ENCODE measurements around the gene FBXO7. TPM values are rescaled to one million over a fixed set of nuclear protein-coding genes. Genes with fewer than 3 reads are reported as not detected.

The FBXO7 gene
- total RNA-seq, 4 donors from 2014 or later = 74.3 to 91.3 (median 83.3) TPM

DNA sequence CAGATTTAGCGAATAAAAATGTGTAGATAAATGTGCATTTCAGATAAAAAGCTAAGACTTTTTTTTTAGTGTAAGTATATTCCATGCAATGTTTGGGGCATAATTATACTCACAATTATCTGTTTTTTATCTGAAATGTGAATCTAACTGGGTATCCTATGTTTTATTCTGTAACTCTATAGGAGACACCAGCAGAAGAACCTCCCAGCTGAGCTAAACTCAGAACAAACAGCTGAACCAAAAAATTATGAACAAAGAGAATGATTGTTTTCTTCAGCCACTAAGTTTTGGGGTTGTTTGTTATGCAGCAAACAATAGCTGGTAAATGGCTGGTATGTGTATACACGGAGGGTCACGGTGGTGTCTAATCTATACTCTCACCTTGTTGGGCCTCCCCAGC is 42.9 kb downstream of the FBXO7 start:
- no peak for DNase-seq (ENCODE audit: low spot score)
- TF ChIP-seq, protein P1, sequence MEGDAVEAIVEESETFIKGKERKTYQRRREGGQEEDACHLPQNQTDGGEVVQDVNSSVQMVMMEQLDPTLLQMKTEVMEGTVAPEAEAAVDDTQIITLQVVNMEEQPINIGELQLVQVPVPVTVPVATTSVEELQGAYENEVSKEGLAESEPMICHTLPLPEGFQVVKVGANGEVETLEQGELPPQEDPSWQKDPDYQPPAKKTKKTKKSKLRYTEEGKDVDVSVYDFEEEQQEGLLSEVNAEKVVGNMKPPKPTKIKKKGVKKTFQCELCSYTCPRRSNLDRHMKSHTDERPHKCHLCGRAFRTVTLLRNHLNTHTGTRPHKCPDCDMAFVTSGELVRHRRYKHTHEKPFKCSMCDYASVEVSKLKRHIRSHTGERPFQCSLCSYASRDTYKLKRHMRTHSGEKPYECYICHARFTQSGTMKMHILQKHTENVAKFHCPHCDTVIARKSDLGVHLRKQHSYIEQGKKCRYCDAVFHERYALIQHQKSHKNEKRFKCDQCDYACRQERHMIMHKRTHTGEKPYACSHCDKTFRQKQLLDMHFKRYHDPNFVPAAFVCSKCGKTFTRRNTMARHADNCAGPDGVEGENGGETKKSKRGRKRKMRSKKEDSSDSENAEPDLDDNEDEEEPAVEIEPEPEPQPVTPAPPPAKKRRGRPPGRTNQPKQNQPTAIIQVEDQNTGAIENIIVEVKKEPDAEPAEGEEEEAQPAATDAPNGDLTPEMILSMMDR (IDR thresholded peaks at IDR 0.05) = no peak
- ATAC-seq (ENCODE audit: low FRiP score) = no peak

- TF ChIP-seq, protein P1 (IDR thresholded peaks at IDR 0.05) = no peak
- no peak for ATAC-seq (ENCODE audit: low FRiP score)
- no peak for DNase-seq (ENCODE audit: low spot score)
Measured at GRCh38 chr22:32517921-32518320, 43.3 kb downstream of the FBXO7 start.

- ATAC-seq (ENCODE audit: low FRiP score) (no peak), DNase-seq (ENCODE audit: low spot score) (no peak)
- TF ChIP-seq, protein P1 (IDR thresholded peaks at IDR 0.05) = no peak
Measured at GRCh38 chr22:32518381-32518780, 43.8 kb downstream of the FBXO7 start.

- TF ChIP-seq, protein P1 (IDR thresholded peaks at IDR 0.05) = no peak
- ATAC-seq (ENCODE audit: low FRiP score) (no peak), DNase-seq (ENCODE audit: low spot score) (no peak)
Measured at GRCh38 chr22:32518848-32519247, 44.2 kb downstream of the FBXO7 start.

DNA sequence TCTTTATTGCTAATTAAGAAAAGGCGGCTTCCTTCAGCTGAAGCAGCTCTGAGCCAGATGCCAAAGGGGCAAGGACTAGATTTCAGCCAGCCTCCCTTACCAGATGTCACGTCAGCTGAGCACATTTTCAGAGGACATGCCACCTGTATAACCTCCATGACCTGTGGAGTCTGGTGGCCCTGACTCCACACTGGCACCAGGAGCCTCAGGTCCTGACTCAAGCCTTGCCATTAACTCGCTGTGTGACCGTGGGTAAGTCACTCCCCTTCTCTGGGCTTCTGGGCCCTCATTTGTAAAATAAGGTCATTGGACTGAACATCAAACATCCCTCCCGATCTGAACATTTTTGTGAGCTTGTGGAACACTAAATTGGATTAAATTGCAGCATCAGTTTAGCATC is 46.0 kb downstream of the FBXO7 start:
- no peak for DNase-seq (ENCODE audit: low spot score)
- no peak for ATAC-seq (ENCODE audit: low FRiP score)
- TF ChIP-seq, protein P1 (IDR thresholded peaks at IDR 0.05) = no peak

- DNase-seq (ENCODE audit: low spot score) = no peak
- TF ChIP-seq, protein P1 (IDR thresholded peaks at IDR 0.05) = no peak
- no peak for ATAC-seq (ENCODE audit: low FRiP score)
Measured at GRCh38 chr22:32522237-32522636, 47.6 kb downstream of the FBXO7 start.

DNA sequence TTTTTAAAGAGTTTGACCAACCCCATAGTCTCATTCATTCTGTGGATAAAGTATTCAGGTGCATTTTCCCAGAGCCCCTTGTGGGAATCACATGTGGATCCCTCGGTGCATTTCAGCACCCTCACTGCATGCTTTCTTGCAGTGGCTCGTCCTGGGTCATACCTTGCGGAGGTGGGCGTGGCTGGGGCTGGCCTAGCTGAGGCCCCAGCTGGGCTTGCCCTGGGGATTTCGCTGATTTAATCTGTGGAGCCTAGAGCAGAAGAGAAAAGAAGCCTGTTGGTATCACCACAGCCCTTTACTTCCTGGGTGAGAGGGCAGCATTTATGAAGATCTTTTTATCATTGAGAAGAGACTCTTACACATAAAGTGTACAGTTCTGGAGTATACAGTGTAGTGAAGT is 53.1 kb downstream of the FBXO7 start:
- no peak for ATAC-seq (ENCODE audit: low FRiP score)
- no peak for DNase-seq (ENCODE audit: low spot score)
- TF ChIP-seq, protein P1 (IDR thresholded peaks at IDR 0.05) = no peak
